Measurements from ENCODE around the gene KBTBD8.

The KBTBD8 gene

GRCh38 chr3:67028001-67028784, 30.1 kb downstream of the KBTBD8 start:
- H3K27me3 ChIP-seq (ENCODE audit: insufficient read depth, low read depth), result no peaks in the 10 kb centered on the region
- H3K4me3 ChIP-seq (IDR thresholded peaks at IDR 0.05; ENCODE audit: insufficient read depth, low read depth, low read length), result no peak overlapping the region
- H3K79me2 ChIP-seq (ENCODE audit: insufficient read depth, low read depth), result no peaks in the 10 kb centered on the region
- no peak overlapping the region for H3K27ac ChIP-seq
- no peak overlapping the region for H2AFZ ChIP-seq (ENCODE audit: low read depth)
- H3K36me3 ChIP-seq (ENCODE audit: insufficient read depth), result no peaks in the 10 kb centered on the region
- H4K20me1 ChIP-seq (ENCODE audit: insufficient read depth), result no peaks in the 10 kb centered on the region
- H3K4me2 ChIP-seq, result no peak overlapping the region
- peaks cover 10% of the 10 kb centered on the region for H3K4me1 ChIP-seq (ENCODE audit: low read depth, poor library complexity, severe bottlenecking)
- H3K9ac ChIP-seq, result no peak overlapping the region
- TF ChIP-seq CTCF (conservative IDR thresholded peaks at IDR 0.05; ENCODE audit: low read depth, low read length), result no peak

- Histone ChIP-seq H3K27me3 (ENCODE audit: insufficient read depth, low read depth) (no peaks in the 10 kb centered on the region), H4K20me1 (ENCODE audit: insufficient read depth) (no peaks in the 10 kb centered on the region), H3K27ac (no peak overlapping the region), H3K79me2 (ENCODE audit: insufficient read depth, low read depth) (no peaks in the 10 kb centered on the region), H3K4me1 (ENCODE audit: low read depth, poor library complexity, severe bottlenecking) (peaks cover 10% of the 10 kb centered on the region), H2AFZ (ENCODE audit: low read depth) (peak overlapping the region; percentile 28; the same call in 1 of the 2 replicates), H3K36me3 (ENCODE audit: insufficient read depth) (no peaks in the 10 kb centered on the region), H3K4me3 (IDR thresholded peaks at IDR 0.05; ENCODE audit: insufficient read depth, low read depth, low read length) (no peak overlapping the region), H3K9ac (no peak overlapping the region), H3K4me2 (peak overlapping the region; percentile 45; the same call in 1 of the 2 replicates)
- no peak for TF ChIP-seq CTCF (conservative IDR thresholded peaks at IDR 0.05; ENCODE audit: low read depth, low read length)
Measured at GRCh38 chr3:67030785-67031740, 33.0 kb downstream of the KBTBD8 start.

- H2AFZ ChIP-seq (ENCODE audit: low read depth), result no peak overlapping the region
- peaks cover 10% of the 10 kb centered on the region for H3K4me1 ChIP-seq (ENCODE audit: low read depth, poor library complexity, severe bottlenecking)
- H3K27me3 ChIP-seq (ENCODE audit: insufficient read depth, low read depth), result no peaks in the 10 kb centered on the region
- H4K20me1 ChIP-seq (ENCODE audit: insufficient read depth), result no peaks in the 10 kb centered on the region
- no peak for TF ChIP-seq CTCF (conservative IDR thresholded peaks at IDR 0.05; ENCODE audit: low read depth, low read length)
- H3K4me3 ChIP-seq (IDR thresholded peaks at IDR 0.05; ENCODE audit: insufficient read depth, low read depth, low read length), result no peak overlapping the region
- no peak overlapping the region for H3K4me2 ChIP-seq
- no peaks in the 10 kb centered on the region for H3K36me3 ChIP-seq (ENCODE audit: insufficient read depth)
- no peaks in the 10 kb centered on the region for H3K79me2 ChIP-seq (ENCODE audit: insufficient read depth, low read depth)
- no peak overlapping the region for H3K27ac ChIP-seq
- no peak overlapping the region for H3K9ac ChIP-seq
Measured at GRCh38 chr3:67031986-67032385, 33.9 kb downstream of the KBTBD8 start.

GRCh38 chr3:67033079-67033478, 35.0 kb downstream of the KBTBD8 start:
- no peaks in the 10 kb centered on the region for H3K79me2 ChIP-seq (ENCODE audit: insufficient read depth, low read depth)
- H3K4me2 ChIP-seq, result no peak overlapping the region
- no peak overlapping the region for H3K27ac ChIP-seq
- no peak overlapping the region for H3K9ac ChIP-seq
- no peaks in the 10 kb centered on the region for H3K36me3 ChIP-seq (ENCODE audit: insufficient read depth)
- no peaks in the 10 kb centered on the region for H4K20me1 ChIP-seq (ENCODE audit: insufficient read depth)
- H3K4me1 ChIP-seq (ENCODE audit: low read depth, poor library complexity, severe bottlenecking), result peaks cover 10% of the 10 kb centered on the region
- H3K4me3 ChIP-seq (IDR thresholded peaks at IDR 0.05; ENCODE audit: insufficient read depth, low read depth, low read length), result no peak overlapping the region
- no peak for TF ChIP-seq CTCF (conservative IDR thresholded peaks at IDR 0.05; ENCODE audit: low read depth, low read length)
- no peaks in the 10 kb centered on the region for H3K27me3 ChIP-seq (ENCODE audit: insufficient read depth, low read depth)
- no peak overlapping the region for H2AFZ ChIP-seq (ENCODE audit: low read depth)
